Raji (cell line): ENCODE results near the gene RNF213.

Experiments
- POLR2A ChIP-seq: IDR thresholded peaks from 2 replicates; pipeline ENCODE4 v1.6.1; 2011; ENCODE audit warnings: low read depth, low read length, control low read depth; ENCODE audit not compliant: insufficient read depth

RNF213 gene

GRCh38 chr17:80220736-80221215, 39.9 kb upstream of the RNF213 start:
- no peak for TF ChIP-seq POLR2A

- no peak for TF ChIP-seq POLR2A
Observed at GRCh38 chr17:80221351-80222105, 39.1 kb upstream of the RNF213 start.

DNA sequence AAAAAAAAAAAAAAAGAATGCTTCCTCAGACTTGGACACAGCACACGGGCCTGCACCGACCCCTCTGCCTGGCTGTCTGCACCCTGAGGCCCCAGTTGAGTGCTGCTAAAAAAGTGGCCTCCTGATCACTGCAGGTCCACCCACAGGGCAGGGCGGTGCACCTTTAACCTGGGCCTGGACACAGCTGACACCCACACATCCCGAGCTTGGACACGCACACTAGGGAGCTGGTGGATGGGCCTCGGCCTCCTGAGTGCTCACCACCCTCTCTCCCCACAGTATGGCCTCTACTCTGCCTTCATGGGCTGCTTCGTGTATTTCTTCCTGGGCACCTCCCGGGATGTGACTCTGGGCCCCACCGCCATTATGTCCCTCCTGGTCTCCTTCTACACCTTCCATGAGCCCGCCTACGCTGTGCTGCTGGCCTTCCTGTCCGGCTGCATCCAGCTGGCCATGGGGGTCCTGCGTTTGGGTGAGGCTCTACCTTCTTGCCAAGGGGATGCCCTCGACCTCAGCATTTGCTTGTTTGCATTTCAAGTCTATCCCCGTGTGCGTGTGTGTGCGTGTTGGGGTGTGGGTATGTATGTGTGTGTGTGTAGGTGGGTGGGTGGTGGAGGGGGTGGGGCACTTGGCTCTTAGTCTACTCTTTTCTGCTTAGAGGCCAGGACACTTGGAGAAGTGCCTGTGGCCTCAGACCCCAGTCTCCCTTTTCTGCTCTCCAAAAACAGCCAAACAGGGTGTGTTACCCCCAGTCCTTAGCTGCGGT, 38.1 kb upstream of the RNF213 start:
- no peak for TF ChIP-seq POLR2A

DNA sequence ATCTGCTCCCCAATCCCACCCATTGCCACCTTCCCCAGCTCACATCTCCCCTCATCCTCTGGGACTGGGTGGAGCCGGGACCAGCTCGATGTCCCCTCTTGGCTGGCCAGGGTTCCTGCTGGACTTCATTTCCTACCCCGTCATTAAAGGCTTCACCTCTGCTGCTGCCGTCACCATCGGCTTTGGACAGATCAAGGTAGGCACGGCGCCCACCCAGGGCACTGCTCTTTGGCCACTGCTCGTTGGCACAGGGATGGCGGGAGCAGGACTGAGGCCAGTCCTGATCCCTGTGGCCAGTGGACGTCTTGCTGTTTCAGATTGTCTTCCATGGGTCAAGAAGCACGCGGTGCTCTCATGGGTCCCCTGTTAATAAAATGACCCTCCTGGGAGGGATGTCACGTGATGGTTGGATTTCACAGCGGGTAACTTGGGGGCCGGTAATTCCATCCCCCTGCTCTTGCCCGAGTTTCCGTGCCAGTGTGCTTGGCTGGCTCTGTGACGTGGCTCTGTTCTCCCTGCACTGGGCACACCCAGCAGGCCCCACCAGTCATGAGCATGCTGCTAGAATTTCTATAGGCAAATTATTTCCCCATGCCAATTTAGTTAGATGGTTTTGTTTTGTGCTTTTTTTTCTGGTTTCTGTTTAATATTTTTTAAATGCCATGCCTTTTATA, 37.4 kb upstream of the RNF213 start:
- no peak for TF ChIP-seq POLR2A

- TF ChIP-seq POLR2A: no peak
Observed at GRCh38 chr17:80223838-80224497, 36.7 kb upstream of the RNF213 start.

DNA sequence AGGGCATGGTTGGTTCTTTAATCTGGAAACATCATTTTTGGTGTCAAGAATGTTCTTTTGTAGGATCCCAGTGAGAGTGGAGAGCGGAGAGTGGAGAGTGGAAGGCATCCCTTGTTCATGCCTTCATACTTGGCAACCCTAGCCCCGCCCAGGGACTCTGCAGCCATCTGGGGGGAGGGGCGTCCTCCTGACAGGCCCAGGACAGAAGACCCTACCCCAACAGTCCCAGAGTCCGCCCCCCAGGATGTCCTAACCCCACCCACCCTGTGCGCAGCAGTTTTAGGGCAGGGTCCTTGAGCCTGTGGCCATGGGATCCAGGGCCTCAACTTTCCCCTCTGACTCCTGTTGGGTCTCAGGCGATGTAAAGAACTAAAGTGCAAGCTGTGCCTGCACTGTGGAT, 36.0 kb upstream of the RNF213 start:
- no peak for TF ChIP-seq POLR2A

- TF ChIP-seq POLR2A: no peak
Observed at GRCh38 chr17:80225230-80225629, 35.4 kb upstream of the RNF213 start.

DNA sequence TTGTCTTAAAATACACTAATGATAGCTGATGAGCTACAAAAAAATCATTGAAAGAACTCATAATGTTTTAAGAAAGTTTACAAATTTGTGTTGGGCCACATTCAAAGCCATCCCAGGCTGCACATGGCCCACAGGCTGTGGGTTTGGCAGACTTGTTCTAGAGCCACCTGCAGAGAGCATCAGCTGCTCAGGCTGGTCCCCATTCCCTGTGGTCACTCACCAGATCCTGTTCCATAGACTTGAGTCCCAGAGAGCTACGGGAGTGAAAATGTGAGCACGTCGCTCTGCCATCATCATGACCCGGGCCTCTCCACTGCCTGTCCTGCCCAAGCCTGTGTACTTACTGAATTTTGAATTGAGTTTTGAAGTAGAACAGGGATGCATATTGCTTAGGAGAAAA, 33.5 kb upstream of the RNF213 start:
- no peak for TF ChIP-seq POLR2A

- TF ChIP-seq POLR2A: no peak
Observed at GRCh38 chr17:80227666-80228065, 33.0 kb upstream of the RNF213 start.

DNA sequence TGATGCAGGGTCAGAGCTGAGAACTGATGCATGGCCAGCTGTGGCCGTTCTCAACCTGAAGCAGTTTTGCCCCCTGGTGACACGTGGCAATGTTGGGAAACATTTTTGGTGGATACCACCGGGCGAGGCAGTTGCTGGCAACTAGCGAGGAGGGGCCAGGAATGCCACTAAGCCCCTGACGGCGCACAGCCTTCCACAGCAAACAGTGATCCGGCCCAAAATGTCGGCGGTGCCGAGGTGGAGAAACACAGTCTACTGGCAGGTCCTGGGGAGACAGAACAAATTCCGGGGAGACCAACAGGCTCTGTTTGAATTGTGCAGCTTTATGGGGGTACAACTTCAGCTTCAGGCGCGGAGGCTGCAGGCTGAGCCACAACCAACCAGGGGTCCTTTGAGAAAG, 32.2 kb upstream of the RNF213 start:
- no peak for TF ChIP-seq POLR2A

DNA sequence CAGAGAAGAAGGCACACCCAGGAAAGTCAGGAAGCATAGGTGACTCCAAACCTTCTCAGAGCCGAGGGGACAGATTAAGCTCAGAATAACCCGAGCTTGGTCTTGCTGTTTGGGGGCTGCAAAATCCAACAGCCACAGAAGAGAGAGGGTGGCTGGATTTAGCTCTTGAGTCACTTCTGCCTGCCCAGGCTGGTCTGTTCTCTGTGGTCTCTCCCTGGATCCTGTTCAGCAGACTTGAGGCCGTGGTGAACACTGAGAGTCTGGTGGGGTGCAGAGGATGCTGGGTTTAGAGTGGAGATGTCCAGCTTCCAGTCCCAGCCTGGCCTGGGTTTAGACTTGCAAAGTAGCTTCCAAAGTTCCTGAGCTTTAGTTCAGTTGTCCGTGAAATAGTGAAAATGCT, 31.6 kb upstream of the RNF213 start:
- no peak for TF ChIP-seq POLR2A

DNA sequence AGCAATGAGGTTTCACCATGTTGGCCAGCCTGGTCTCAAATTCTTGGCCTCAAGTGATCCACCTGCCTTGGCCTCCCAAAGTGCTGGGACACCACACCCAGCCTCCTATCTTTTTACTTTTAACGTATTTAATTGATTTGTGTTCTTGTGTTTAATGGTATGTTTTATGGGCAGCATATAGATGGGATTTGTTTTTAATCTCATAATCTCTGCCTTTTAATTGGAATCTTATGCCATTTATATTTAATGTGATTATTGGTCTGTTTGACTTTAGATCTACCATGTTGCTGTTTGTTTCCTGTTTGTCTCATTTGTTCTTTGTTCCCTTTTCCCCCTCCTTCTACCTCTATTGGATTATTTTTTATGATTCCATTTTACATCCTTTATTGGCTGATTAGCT, 28.2 kb upstream of the RNF213 start:
- no peak for TF ChIP-seq POLR2A

- no peak for TF ChIP-seq POLR2A
Observed at GRCh38 chr17:80233202-80233601, 27.4 kb upstream of the RNF213 start.

- no peak for TF ChIP-seq POLR2A
Observed at GRCh38 chr17:80236911-80237310, 23.7 kb upstream of the RNF213 start.

DNA sequence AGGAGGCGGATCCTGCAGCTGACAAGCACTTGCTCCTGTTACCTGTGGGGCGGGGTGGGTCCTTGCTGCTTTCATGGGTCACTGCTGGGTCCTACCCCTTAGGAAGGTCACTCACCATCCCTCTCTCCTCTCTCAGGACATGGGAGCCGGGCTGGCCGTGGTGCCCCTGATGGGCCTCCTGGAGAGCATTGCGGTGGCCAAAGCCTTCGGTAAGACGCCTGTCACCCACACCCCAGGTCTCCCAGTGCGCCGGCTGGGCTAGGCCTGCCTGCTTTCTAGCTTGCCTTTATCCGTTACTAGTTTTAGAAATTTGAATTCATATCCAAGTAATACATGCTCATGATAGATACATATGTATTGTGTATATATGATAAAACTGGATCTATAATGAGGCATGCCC, 23.3 kb upstream of the RNF213 start:
- no peak for TF ChIP-seq POLR2A
